CD8-positive, alpha-beta memory T cell (primary cell): Measurements from ENCODE around the gene RHOF. TPM values are rescaled to one million over a fixed set of nuclear protein-coding genes. Genes with fewer than 3 reads are reported as not detected.

Experiments
- CTCF ChIA-PET: fragments of 350-600 bp; sonication (Branson Sonifier 250); formaldehyde crosslinking; loops from one replicate; lab custom pipeline; 2021; ENCODE audit warnings: antibody characterized with exemption; lab: Charles Lee
- POLR2A ChIA-PET: fragments of 350-600 bp; sonication (Branson Sonifier 250); formaldehyde crosslinking; loops from one replicate; lab custom pipeline; 2021; ENCODE audit warnings: antibody characterized with exemption; lab: Charles Lee
- DNase-seq, 5 donors: peaks; one replicate each; pipeline versions ENCODE4 v3.0.0 to v3.0.0-alpha.2; 2020 to 2022; ENCODE audit warnings: mixed read lengths in 1 of 5
- H3K27ac ChIP-seq: one replicate; pipeline ENCODE4 v1.7.0; 2013; ENCODE audit warnings: low read depth, mild to moderate bottlenecking, low read length, moderate library complexity
- H3K27me3 ChIP-seq: 2 replicates; pipeline ENCODE4 v1.7.0; 2013; ENCODE audit warnings: low read length, mild to moderate bottlenecking; ENCODE audit not compliant: insufficient read depth, poor library complexity, severe bottlenecking
- H3K36me3 ChIP-seq: 2 replicates; pipeline ENCODE4 v1.7.0; 2013; ENCODE audit warnings: mild to moderate bottlenecking, low read length, moderate library complexity; ENCODE audit not compliant: insufficient read depth
- H3K4me1 ChIP-seq: 2 replicates; pipeline ENCODE4 v1.7.0; 2013; ENCODE audit warnings: mild to moderate bottlenecking, low read length, moderate library complexity; ENCODE audit not compliant: insufficient read depth
- H3K4me3 ChIP-seq: 2 replicates; pipeline ENCODE4 v1.7.0; 2013; ENCODE audit warnings: mild to moderate bottlenecking, low read length
- H3K9me3 ChIP-seq: 2 replicates; pipeline ENCODE4 v1.7.0; 2013; ENCODE audit warnings: mild to moderate bottlenecking, low read length
- H3K27ac Mint-ChIP-seq, 8 donors: one replicate each; pipeline ENCODE4 v1.8.0; 2020 to 2021; ENCODE audit warnings: mixed read lengths in 8 of 8, mild to moderate bottlenecking in 6 of 8, inconsistent platforms in 3 of 8, moderate library complexity in 3 of 8
- H3K27me3 Mint-ChIP-seq, 2 donors: one replicate each; pipeline ENCODE4 v1.8.0; 2020 to 2021; ENCODE audit warnings: mixed read lengths in 2 of 2, mild to moderate bottlenecking in 1 of 2, moderate library complexity in 1 of 2
- H3K36me3 Mint-ChIP-seq, 3 donors: one replicate each; pipeline ENCODE4 v1.8.0; 2020 to 2021; ENCODE audit warnings: mixed read lengths in 3 of 3, inconsistent platforms in 1 of 3, mild to moderate bottlenecking in 1 of 3
- H3K4me1 Mint-ChIP-seq, 3 donors: one replicate each; pipeline ENCODE4 v1.8.0; 2020 to 2021; ENCODE audit warnings: mixed read lengths in 3 of 3, inconsistent platforms in 1 of 3, mild to moderate bottlenecking in 1 of 3
- H3K4me3 Mint-ChIP-seq, 7 donors: one replicate each; pipeline ENCODE4 v1.8.0; 2020 to 2021; ENCODE audit warnings: mixed read lengths in 7 of 7, mild to moderate bottlenecking in 6 of 7, moderate library complexity in 4 of 7, inconsistent platforms in 2 of 7
- H3K9me3 Mint-ChIP-seq, 5 donors: one replicate each; pipeline ENCODE4 v1.8.0; 2020 to 2022; ENCODE audit warnings: mixed read lengths in 5 of 5, mild to moderate bottlenecking in 3 of 5, moderate library complexity in 2 of 5, inconsistent platforms in 1 of 5
- polyA plus RNA-seq: library from polyadenylated mRNA; unstranded; fragments of 300-500 nt; fragmentation: Illumina TruSeq; gene quantifications from one replicate; pipeline ENCODE4 v1.2.3, GENCODE V29; 2021
- total RNA-seq, 2 experiments: library from RNA; stranded (reverse); gene quantifications; one replicate each; pipeline ENCODE4 v1.2.3, GENCODE V29; 2021

RHOF gene
- total and polyA plus RNA-seq, 3 experiments from 2014 or later: 139 to 152 (median 145) TPM

GRCh38 chr12:121776190-121777098 is 17.0 kb downstream of the RHOF start:
- Histone ChIP-seq H3K27me3 (no peaks in the 10 kb centered on the region), H3K9me3 (no peaks in the 10 kb centered on the region), H3K4me1 (peaks cover 33% of the 10 kb centered on the region), H3K36me3 (peaks cover 22% of the 10 kb centered on the region), H3K4me3 (no peak overlapping the region), H3K27ac (no peak overlapping the region)
- peaks cover 0 to 36% (median 1%) of the 10 kb centered on the region in 3 donors for H3K36me3 Mint-ChIP-seq
- peaks cover 15 to 42% (median 15%) of the 10 kb centered on the region in 3 donors for H3K4me1 Mint-ChIP-seq
- H3K9me3 Mint-ChIP-seq: no peaks in the 10 kb centered on the region
- peak overlapping the region; percentile 54 to 90 (median 81) for H3K27ac Mint-ChIP-seq
- no peaks in the 10 kb centered on the region for H3K27me3 Mint-ChIP-seq
- peak; percentile 80 to 92 (median 87) for DNase-seq
- ChIA-PET CTCF (interaction anchor here (0.6 to 44.0 kb wide), 6 partner anchors 24 to 283 kb away, joined by 3 to 1908 read pairs (median 3); partner anchors contain the start of genes RHOF and SETD1B), POLR2A (interaction anchor here (0.6 to 6.6 kb wide), 5 partner anchors 13 to 305 kb away, joined by 3 to 45 read pairs (median 5); partner anchors contain the start of gene RHOF)
- H3K4me3 Mint-ChIP-seq: peak overlapping the region in 1 of 7 donors; percentile 51

- H3K27ac Mint-ChIP-seq: no peak overlapping the region
- H3K27me3 Mint-ChIP-seq: no peaks in the 10 kb centered on the region
- peaks cover 10 to 36% (median 13%) of the 10 kb centered on the region in 3 donors for H3K4me1 Mint-ChIP-seq
- POLR2A ChIA-PET: interaction anchor here (6.6 kb wide), 1 partner anchor 19 kb away, joined by 45 read pairs; the partner anchor contains the start of gene RHOF
- Histone ChIP-seq H3K36me3 (peaks cover 15% of the 10 kb centered on the region), H3K27me3 (no peaks in the 10 kb centered on the region), H3K4me3 (no peak overlapping the region), H3K4me1 (peaks cover 24% of the 10 kb centered on the region), H3K9me3 (no peaks in the 10 kb centered on the region), H3K27ac (no peak overlapping the region)
- no peaks in the 10 kb centered on the region for H3K9me3 Mint-ChIP-seq
- H3K4me3 Mint-ChIP-seq: no peak overlapping the region
- CTCF ChIA-PET: interaction anchor here (1.2 to 44.0 kb wide), 4 partner anchors 25 to 81 kb away, joined by 3 to 1908 read pairs (median 24); partner anchors contain the start of genes RHOF, SETD1B and TMEM120B
- peaks cover 0 to 27% (median 1%) of the 10 kb centered on the region in 3 donors for H3K36me3 Mint-ChIP-seq
- DNase-seq: peak in 1 of 5 donors; percentile 50
These were observed 18.0 kb downstream of the RHOF start for GRCh38 chr12:121775501-121775900.

DNA sequence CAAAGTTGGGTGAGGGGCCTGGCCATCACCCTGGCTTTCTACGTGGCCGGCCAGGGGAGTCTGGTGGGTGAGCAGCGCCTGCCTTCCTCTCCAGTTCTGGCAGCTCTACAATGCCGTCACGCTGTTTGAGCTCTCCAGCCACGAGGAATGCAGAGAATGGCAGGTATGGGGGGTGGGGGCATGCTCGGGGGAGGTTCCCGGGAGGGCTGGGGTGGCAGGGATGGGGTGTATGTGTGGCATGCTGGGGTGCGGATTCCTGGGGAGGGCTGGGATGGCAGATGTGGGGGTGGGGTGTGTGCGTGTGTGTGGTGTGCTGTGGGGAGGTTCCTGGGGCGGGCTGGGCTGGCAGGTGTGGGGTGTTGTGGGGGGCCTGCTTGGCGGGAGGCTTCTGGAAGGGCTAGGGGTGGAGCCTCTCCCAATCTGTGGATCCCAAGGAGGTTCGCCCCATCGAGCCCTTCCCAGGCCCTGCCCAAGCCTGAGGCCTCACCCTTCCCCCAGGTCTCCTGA is 18.5 kb downstream of the RHOF start:
- peaks cover 0 to 22% (median 0%) of the 10 kb centered on the region in 3 donors for H3K36me3 Mint-ChIP-seq
- CTCF ChIA-PET: interaction anchor here (1.2 to 44.0 kb wide), 6 partner anchors 25 to 116 kb away, joined by 3 to 1908 read pairs (median 12); partner anchors contain the start of genes RHOF, SETD1B and TMEM120B
- Histone ChIP-seq H3K4me1 (peaks cover 23% of the 10 kb centered on the region), H3K4me3 (no peak overlapping the region), H3K36me3 (peaks cover 10% of the 10 kb centered on the region), H3K27me3 (no peaks in the 10 kb centered on the region), H3K9me3 (no peaks in the 10 kb centered on the region), H3K27ac (no peak overlapping the region)
- H3K27ac Mint-ChIP-seq: peak overlapping the region in 1 of 8 donors; percentile 17
- no peaks in the 10 kb centered on the region for H3K9me3 Mint-ChIP-seq
- POLR2A ChIA-PET: interaction anchor here (6.6 kb wide), 1 partner anchor 19 kb away, joined by 45 read pairs; the partner anchor contains the start of gene RHOF
- no peaks in the 10 kb centered on the region for H3K27me3 Mint-ChIP-seq
- H3K4me3 Mint-ChIP-seq: no peak overlapping the region
- H3K4me1 Mint-ChIP-seq: peaks cover 10 to 32% (median 11%) of the 10 kb centered on the region in 3 donors
- DNase-seq: no peak

GRCh38 chr12:121773011-121773777 is 20.3 kb downstream of the RHOF start:
- Mint-ChIP-seq H3K27me3 (no peaks in the 10 kb centered on the region), H3K27ac (peak overlapping the region; percentile 15 to 94 (median 60)), H3K36me3 (peaks cover 0 to 5% (median 0%) of the 10 kb centered on the region in 3 donors), H3K4me3 (no peak overlapping the region), H3K4me1 (peaks cover 10 to 23% (median 11%) of the 10 kb centered on the region in 3 donors), H3K9me3 (no peaks in the 10 kb centered on the region)
- Histone ChIP-seq H3K36me3 (no peaks in the 10 kb centered on the region), H3K4me3 (no peak overlapping the region), H3K4me1 (peaks cover 23% of the 10 kb centered on the region), H3K9me3 (no peaks in the 10 kb centered on the region), H3K27ac (no peak overlapping the region), H3K27me3 (no peaks in the 10 kb centered on the region)
- DNase-seq: peak; percentile 70 to 86 (median 76)
- CTCF ChIA-PET: interaction anchor here (0.5 to 44.0 kb wide), 19 partner anchors 10 to 274 kb away, joined by 3 to 1908 read pairs (median 3); partner anchors contain the start of genes RHOF, SETD1B and TMEM120B
- POLR2A ChIA-PET: interaction anchor here (0.7 to 6.6 kb wide), 2 partner anchors 21 to 626 kb away, joined by 3 to 45 read pairs; partner anchors contain the start of gene RHOF

DNA sequence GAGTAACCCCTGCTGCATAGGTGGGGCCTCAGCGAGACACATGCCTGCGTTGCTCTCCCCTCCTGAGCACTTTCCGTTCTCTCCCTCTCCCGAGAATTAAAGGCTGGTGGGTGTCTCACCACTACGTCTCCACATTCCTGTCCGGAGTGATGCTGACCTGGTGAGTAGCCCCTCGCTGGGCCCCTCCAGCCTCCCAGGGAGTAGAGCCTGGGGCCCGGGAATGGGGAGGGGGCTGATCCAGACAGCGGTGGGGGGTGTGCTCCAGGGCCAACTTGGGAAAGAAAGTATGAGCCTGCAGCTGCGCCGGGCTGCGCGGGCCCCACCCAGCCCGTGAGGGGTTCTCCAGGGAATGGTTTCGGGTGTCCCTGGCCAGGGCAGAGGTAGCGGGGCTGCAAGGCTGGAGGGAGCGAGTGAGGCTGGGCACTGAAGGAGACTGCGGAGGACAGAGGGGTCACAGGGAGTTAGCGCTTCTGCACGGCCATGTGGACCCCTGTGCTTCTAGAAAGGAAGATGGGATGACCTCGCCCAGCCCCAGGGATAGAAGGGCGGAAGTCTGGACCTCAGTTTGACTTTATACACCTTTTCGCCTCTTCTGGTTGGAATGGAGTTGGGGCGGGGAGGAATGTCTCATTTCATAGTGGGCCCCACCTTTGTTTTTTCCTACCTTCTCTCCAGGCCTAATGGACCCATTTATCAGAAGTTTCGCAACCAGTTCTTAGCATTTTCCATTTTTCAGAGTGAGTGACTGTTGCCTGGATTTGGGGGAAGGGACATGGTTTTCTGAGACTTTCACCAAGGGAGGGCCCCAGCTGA is 22.5 kb downstream of the RHOF start:
- Mint-ChIP-seq H3K4me1 (peaks cover 6 to 13% (median 10%) of the 10 kb centered on the region in 3 donors), H3K4me3 (no peak overlapping the region), H3K36me3 (no peaks in the 10 kb centered on the region), H3K27me3 (no peaks in the 10 kb centered on the region), H3K27ac (no peak overlapping the region), H3K9me3 (no peaks in the 10 kb centered on the region)
- Histone ChIP-seq H3K27ac (peak overlapping the region; percentile 38), H3K36me3 (no peaks in the 10 kb centered on the region), H3K27me3 (no peaks in the 10 kb centered on the region), H3K4me3 (no peak overlapping the region), H3K9me3 (no peaks in the 10 kb centered on the region), H3K4me1 (peaks cover 16% of the 10 kb centered on the region)
- no peak for DNase-seq
- POLR2A ChIA-PET: no interaction called here
- CTCF ChIA-PET: interaction anchor here (44.0 kb wide), 1 partner anchor 29 kb away, joined by 1908 read pairs; the partner anchor contains the start of genes RHOF and SETD1B

DNA sequence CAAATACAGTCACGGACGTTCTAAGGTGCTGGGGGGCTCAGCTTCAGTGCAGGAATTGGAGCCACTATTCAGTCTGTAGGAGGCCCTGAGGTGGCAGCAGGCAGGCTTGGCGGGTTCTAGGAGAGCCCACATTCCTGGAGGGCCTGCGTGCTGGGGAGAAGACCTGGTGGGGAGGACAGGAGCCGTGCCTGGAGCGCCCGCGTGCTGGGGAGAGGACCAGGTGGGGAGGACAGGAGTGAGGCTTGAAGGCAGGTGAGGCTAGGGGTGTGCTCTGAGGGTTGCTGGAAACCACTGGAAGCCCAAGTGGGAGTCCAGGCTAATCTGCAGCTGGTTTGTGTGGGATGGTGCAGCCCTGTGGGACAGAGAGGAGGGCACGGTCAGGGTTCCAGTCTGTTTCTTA is 23.1 kb downstream of the RHOF start:
- H3K9me3 Mint-ChIP-seq: no peaks in the 10 kb centered on the region
- POLR2A ChIA-PET: no interaction called here
- H3K27ac Mint-ChIP-seq: peak overlapping the region in 1 of 8 donors; percentile 78
- no peaks in the 10 kb centered on the region for H3K36me3 Mint-ChIP-seq
- CTCF ChIA-PET: interaction anchor here (44.0 kb wide), 1 partner anchor 30 kb away, joined by 1908 read pairs; the partner anchor contains the start of genes RHOF and SETD1B
- Histone ChIP-seq H3K27ac (peak overlapping the region; percentile 38), H3K9me3 (no peaks in the 10 kb centered on the region), H3K4me3 (no peak overlapping the region), H3K4me1 (peaks cover 10% of the 10 kb centered on the region), H3K27me3 (no peaks in the 10 kb centered on the region), H3K36me3 (no peaks in the 10 kb centered on the region)
- H3K4me1 Mint-ChIP-seq: peaks cover 6 to 13% (median 10%) of the 10 kb centered on the region in 3 donors
- DNase-seq: no peak
- H3K27me3 Mint-ChIP-seq: no peaks in the 10 kb centered on the region
- H3K4me3 Mint-ChIP-seq: no peak overlapping the region
